Measurements from ENCODE around the gene SNX8.

Gene SNX8

GRCh38 chr7:2263176-2263575 is 51.1 kb downstream of the SNX8 start:
- no peak overlapping the region for H3K4me3 ChIP-seq (replicated peaks in 1 of 2; ENCODE audit: low read depth in 2 of 2, low read length in 2 of 2)
- no peak for TF ChIP-seq CTCF (IDR thresholded peaks at IDR 0.05; ENCODE audit: low read depth, low read length)
- DNase-seq (ENCODE audit: low read depth in 2 of 2) = no peak

GRCh38 chr7:2261611-2262010 is 52.6 kb downstream of the SNX8 start:
- DNase-seq (ENCODE audit: low read depth in 2 of 2) = no peak
- no peak for TF ChIP-seq CTCF (IDR thresholded peaks at IDR 0.05; ENCODE audit: low read depth, low read length)
- no peak overlapping the region for H3K4me3 ChIP-seq (replicated peaks in 1 of 2; ENCODE audit: low read depth in 2 of 2, low read length in 2 of 2)

GRCh38 chr7:2260820-2261219 is 53.4 kb downstream of the SNX8 start:
- no peak for DNase-seq (ENCODE audit: low read depth in 2 of 2)
- TF ChIP-seq CTCF (IDR thresholded peaks at IDR 0.05; ENCODE audit: low read depth, low read length) = no peak
- no peak overlapping the region for H3K4me3 ChIP-seq (replicated peaks in 1 of 2; ENCODE audit: low read depth in 2 of 2, low read length in 2 of 2)

GRCh38 chr7:2259480-2259879 is 54.8 kb downstream of the SNX8 start:
- TF ChIP-seq CTCF (IDR thresholded peaks at IDR 0.05; ENCODE audit: low read depth, low read length) = no peak
- no peak for DNase-seq (ENCODE audit: low read depth in 2 of 2)
- no peak overlapping the region for H3K4me3 ChIP-seq (replicated peaks in 1 of 2; ENCODE audit: low read depth in 2 of 2, low read length in 2 of 2)

GRCh38 chr7:2258661-2259365 is 55.4 kb downstream of the SNX8 start:
- no peak for DNase-seq (ENCODE audit: low read depth in 2 of 2)
- H3K4me3 ChIP-seq (replicated peaks in 1 of 2; ENCODE audit: low read depth in 2 of 2, low read length in 2 of 2) = no peak overlapping the region
- no peak for TF ChIP-seq CTCF (IDR thresholded peaks at IDR 0.05; ENCODE audit: low read depth, low read length)

- no peak overlapping the region for H3K4me3 ChIP-seq (replicated peaks in 1 of 2; ENCODE audit: low read depth in 2 of 2, low read length in 2 of 2)
- no peak for DNase-seq (ENCODE audit: low read depth in 2 of 2)
- TF ChIP-seq CTCF (IDR thresholded peaks at IDR 0.05; ENCODE audit: low read depth, low read length) = no peak
Measured at GRCh38 chr7:2257651-2258050, 56.6 kb downstream of the SNX8 start.

GRCh38 chr7:2257046-2257551 is 57.1 kb downstream of the SNX8 start:
- no peak for DNase-seq (ENCODE audit: low read depth in 2 of 2)
- H3K4me3 ChIP-seq (replicated peaks in 1 of 2; ENCODE audit: low read depth in 2 of 2, low read length in 2 of 2) = no peak overlapping the region
- no peak for TF ChIP-seq CTCF (IDR thresholded peaks at IDR 0.05; ENCODE audit: low read depth, low read length)
